ENCODE measurements around the gene SLC38A11. TPM values are rescaled to one million over a fixed set of nuclear protein-coding genes. Genes with fewer than 3 reads are reported as not detected.

SLC38A11 gene
- total and polyA plus RNA-seq, 10 of the 15 experiments (the other 5 are each of a cell fraction or from before 2014, with no cell fraction given): not detected

- TF ChIP-seq MAX (IDR thresholded peaks at IDR 0.05; ENCODE audit: low read depth, low read length): no peak
- no peak for TF ChIP-seq RELB (IDR thresholded peaks at IDR 0.05; ENCODE audit: low read depth)
Observed at GRCh38 chr2:164887434-164888144, 67.7 kb downstream of the SLC38A11 start (continued).

- Histone ChIP-seq H4K20me1 (ENCODE audit: control insufficient read depth, insufficient read depth) (no peaks in the 10 kb centered on the region), H3K4me3 (no peak overlapping the region), H3K4me1 (ENCODE audit: control insufficient read depth, insufficient read depth, low read length) (no peaks in the 10 kb centered on the region), H3K27me3 (replicated peaks in 1 of 2; ENCODE audit: control insufficient read depth in 2 of 2, insufficient read depth in 2 of 2, low read length in 1 of 2) (no peaks in the 10 kb centered on the region; a peak in 1 of 4 replicates), H3K4me2 (ENCODE audit: control insufficient read depth, insufficient read depth) (no peak overlapping the region), H3K36me3 (ENCODE audit: control insufficient read depth in 2 of 2, insufficient read depth in 2 of 2, low read length in 1 of 2) (no peaks in the 10 kb centered on the region), H3K9me3 (replicated peaks; ENCODE audit: control insufficient read depth, insufficient read depth, low read length) (no peaks in the 10 kb centered on the region), H3K79me2 (ENCODE audit: control insufficient read depth, insufficient read depth, low read length) (no peaks in the 10 kb centered on the region), H3K27ac (ENCODE audit: control insufficient read depth, insufficient read depth) (no peak overlapping the region), H3K9ac (ENCODE audit: control insufficient read depth, insufficient read depth, low read length) (no peak overlapping the region), H2AFZ (ENCODE audit: control insufficient read depth, low read depth, low read length) (no peak overlapping the region)
- in situ Hi-C loops (cut with MboI) (no loop called here), intact Hi-C loops (cut with micrococcal nuclease; ENCODE audit: unreplicated experiment) (no loop called here)
- FAIRE-seq (no peak), ATAC-seq (no peak), DNase-seq (ENCODE audit: low read depth, low spot score) (no peak)
- ChIA-PET POLR2A (no interaction called here), SMC1A (ENCODE audit: uncharacterized antibody, unreplicated experiment) (interaction anchor here (1.2 to 2.2 kb wide), 2 partner anchors 9 to 22 kb away, joined by 4 to 7 read pairs; no protein-coding TSS in a partner anchor), CTCF (no interaction called here), RAD21 (ENCODE audit: unreplicated experiment) (no interaction called here)
- WGBS (ENCODE audit: insufficient coverage, insufficient replicate concordance, low lambda C conversion rate, missing lambda C conversion rate): 58% methylated on average over 9 of the region's 9 CpGs
- TF ChIP-seq NFIC (IDR thresholded peaks at IDR 0.05; ENCODE audit: low read depth, low read length) (no peak), REST (IDR thresholded peaks at IDR 0.05; ENCODE audit: low read depth, low read length) (no peak), BHLHE40 (IDR thresholded peaks at IDR 0.05; ENCODE audit: borderline replicate concordance in 1 of 2, low read depth in 2 of 2, low read length in 1 of 2) (no peak), TBL1XR1 (IDR thresholded peaks at IDR 0.05; ENCODE audit: low read depth, low read length) (no peak), POLR2A (IDR thresholded peaks at IDR 0.05; ENCODE audit: low read depth, low read length) (no peak), FOXM1 (IDR thresholded peaks at IDR 0.05; ENCODE audit: low read depth, low read length) (no peak), TCF12 (IDR thresholded peaks at IDR 0.05; ENCODE audit: low read depth, low read length) (no peak), KDM1A (IDR thresholded peaks at IDR 0.05; ENCODE audit: borderline replicate concordance) (no peak)
- no TSS peak for BruUV-seq (replicated peaks)
Observed at GRCh38 chr2:164882276-164882675, 73.0 kb downstream of the SLC38A11 start.
